ENCODE data around the gene SERPINA4.

GRCh38 chr14:94615254-94615653, 54.0 kb downstream of the SERPINA4 start:
- TF ChIP-seq CTCF (IDR thresholded peaks at IDR 0.05; ENCODE audit: insufficient read depth, low read depth, low read length), result no peak
- no peak for TF ChIP-seq EZH2 (IDR thresholded peaks at IDR 0.05; ENCODE audit: insufficient read depth, low read length)

Data from astrocyte (in vitro differentiated cells and primary cell).